SK-N-SH (cell line): ENCODE results near the gene ANKMY1.

Experiments used
- ELF1 ChIP-seq: IDR thresholded peaks from 2 replicates; pipeline ENCODE4 v1.4.0; 2012
- EZH2phosphoT487 ChIP-seq: fragments of 200-600 bp; sonication (generic); IDR thresholded peaks from 2 replicates; pipeline ENCODE4 v1.6.1; 2017; ENCODE audit warnings: low read depth, mixed run types, mild to moderate bottlenecking, antibody characterized with exemption, moderate library complexity, borderline replicate concordance
- GABPA ChIP-seq: IDR thresholded peaks from 2 replicates; pipeline ENCODE4 v1.4.0; 2012; ENCODE audit warnings: low read depth, mild to moderate bottlenecking
- JUND ChIP-seq: IDR thresholded peaks from 2 replicates; pipeline ENCODE4 v1.4.0; 2012
- MXI1 ChIP-seq: IDR thresholded peaks from 2 replicates; pipeline ENCODE4 v1.6.1; 2012; ENCODE audit warnings: mild to moderate bottlenecking, low read depth, low read length, improper control_type of control experiment
- NRF1 ChIP-seq: IDR thresholded peaks from 2 replicates; pipeline ENCODE4 v1.6.1; 2012; ENCODE audit warnings: low read depth, mild to moderate bottlenecking, low read length
- POLR2AphosphoS5 ChIP-seq: IDR thresholded peaks from 2 replicates; pipeline ENCODE4 v1.6.1; 2012; ENCODE audit warnings: low read depth, low read length
- RAD21 ChIP-seq: IDR thresholded peaks from 2 replicates; pipeline ENCODE4 v1.6.1; 2012; ENCODE audit warnings: mild to moderate bottlenecking, low read length
- RCOR1 ChIP-seq: fragments of 150-350 bp; IDR thresholded peaks from 2 replicates; pipeline ENCODE4 v1.6.1; 2017; ENCODE audit warnings: antibody characterized with exemption, low read length
- SMC3 ChIP-seq: IDR thresholded peaks from 2 replicates; pipeline ENCODE4 v1.6.1; 2012; ENCODE audit warnings: low read depth, low read length, improper control_type of control experiment
- TAF1 ChIP-seq: IDR thresholded peaks from 2 replicates; pipeline ENCODE4 v1.6.1; 2012; ENCODE audit warnings: low read depth, mild to moderate bottlenecking, low read length, moderate library complexity, borderline replicate concordance
- TF ChIP-seq, protein P1 (sequence below): fragments of 200-600 bp; sonication (generic); IDR thresholded peaks from 2 replicates; pipeline ENCODE4 v1.6.1; 2017; ENCODE audit warnings: antibody characterized with exemption, mild to moderate bottlenecking, moderate library complexity
- TF ChIP-seq, protein P2 (sequence below): IDR thresholded peaks from 2 replicates; pipeline ENCODE4 v1.4.0; 2012; ENCODE audit warnings: low read depth, borderline replicate concordance
- TF ChIP-seq, protein P3 (sequence below): IDR thresholded peaks from 2 replicates; pipeline ENCODE4 v1.6.1; 2012; ENCODE audit warnings: mild to moderate bottlenecking, low read depth, low read length, moderate library complexity

GRCh38 chr2:240501531-240501991, 56.2 kb downstream of the ANKMY1 start:
- no peak for TF ChIP-seq MXI1
- no peak for TF ChIP-seq GABPA
- TF ChIP-seq, protein P1, sequence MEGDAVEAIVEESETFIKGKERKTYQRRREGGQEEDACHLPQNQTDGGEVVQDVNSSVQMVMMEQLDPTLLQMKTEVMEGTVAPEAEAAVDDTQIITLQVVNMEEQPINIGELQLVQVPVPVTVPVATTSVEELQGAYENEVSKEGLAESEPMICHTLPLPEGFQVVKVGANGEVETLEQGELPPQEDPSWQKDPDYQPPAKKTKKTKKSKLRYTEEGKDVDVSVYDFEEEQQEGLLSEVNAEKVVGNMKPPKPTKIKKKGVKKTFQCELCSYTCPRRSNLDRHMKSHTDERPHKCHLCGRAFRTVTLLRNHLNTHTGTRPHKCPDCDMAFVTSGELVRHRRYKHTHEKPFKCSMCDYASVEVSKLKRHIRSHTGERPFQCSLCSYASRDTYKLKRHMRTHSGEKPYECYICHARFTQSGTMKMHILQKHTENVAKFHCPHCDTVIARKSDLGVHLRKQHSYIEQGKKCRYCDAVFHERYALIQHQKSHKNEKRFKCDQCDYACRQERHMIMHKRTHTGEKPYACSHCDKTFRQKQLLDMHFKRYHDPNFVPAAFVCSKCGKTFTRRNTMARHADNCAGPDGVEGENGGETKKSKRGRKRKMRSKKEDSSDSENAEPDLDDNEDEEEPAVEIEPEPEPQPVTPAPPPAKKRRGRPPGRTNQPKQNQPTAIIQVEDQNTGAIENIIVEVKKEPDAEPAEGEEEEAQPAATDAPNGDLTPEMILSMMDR, result no peak
- TF ChIP-seq EZH2phosphoT487, result no peak
- no peak for TF ChIP-seq SMC3
- no peak for TF ChIP-seq POLR2AphosphoS5
- TF ChIP-seq RAD21, result no peak
- no peak for TF ChIP-seq ELF1
- no peak for TF ChIP-seq JUND
- no peak for TF ChIP-seq TAF1
- TF ChIP-seq RCOR1, result no peak
- TF ChIP-seq, protein P2, sequence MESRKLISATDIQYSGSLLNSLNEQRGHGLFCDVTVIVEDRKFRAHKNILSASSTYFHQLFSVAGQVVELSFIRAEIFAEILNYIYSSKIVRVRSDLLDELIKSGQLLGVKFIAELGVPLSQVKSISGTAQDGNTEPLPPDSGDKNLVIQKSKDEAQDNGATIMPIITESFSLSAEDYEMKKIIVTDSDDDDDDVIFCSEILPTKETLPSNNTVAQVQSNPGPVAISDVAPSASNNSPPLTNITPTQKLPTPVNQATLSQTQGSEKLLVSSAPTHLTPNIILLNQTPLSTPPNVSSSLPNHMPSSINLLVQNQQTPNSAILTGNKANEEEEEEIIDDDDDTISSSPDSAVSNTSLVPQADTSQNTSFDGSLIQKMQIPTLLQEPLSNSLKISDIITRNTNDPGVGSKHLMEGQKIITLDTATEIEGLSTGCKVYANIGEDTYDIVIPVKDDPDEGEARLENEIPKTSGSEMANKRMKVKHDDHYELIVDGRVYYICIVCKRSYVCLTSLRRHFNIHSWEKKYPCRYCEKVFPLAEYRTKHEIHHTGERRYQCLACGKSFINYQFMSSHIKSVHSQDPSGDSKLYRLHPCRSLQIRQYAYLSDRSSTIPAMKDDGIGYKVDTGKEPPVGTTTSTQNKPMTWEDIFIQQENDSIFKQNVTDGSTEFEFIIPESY, result no peak
- TF ChIP-seq, protein P3, sequence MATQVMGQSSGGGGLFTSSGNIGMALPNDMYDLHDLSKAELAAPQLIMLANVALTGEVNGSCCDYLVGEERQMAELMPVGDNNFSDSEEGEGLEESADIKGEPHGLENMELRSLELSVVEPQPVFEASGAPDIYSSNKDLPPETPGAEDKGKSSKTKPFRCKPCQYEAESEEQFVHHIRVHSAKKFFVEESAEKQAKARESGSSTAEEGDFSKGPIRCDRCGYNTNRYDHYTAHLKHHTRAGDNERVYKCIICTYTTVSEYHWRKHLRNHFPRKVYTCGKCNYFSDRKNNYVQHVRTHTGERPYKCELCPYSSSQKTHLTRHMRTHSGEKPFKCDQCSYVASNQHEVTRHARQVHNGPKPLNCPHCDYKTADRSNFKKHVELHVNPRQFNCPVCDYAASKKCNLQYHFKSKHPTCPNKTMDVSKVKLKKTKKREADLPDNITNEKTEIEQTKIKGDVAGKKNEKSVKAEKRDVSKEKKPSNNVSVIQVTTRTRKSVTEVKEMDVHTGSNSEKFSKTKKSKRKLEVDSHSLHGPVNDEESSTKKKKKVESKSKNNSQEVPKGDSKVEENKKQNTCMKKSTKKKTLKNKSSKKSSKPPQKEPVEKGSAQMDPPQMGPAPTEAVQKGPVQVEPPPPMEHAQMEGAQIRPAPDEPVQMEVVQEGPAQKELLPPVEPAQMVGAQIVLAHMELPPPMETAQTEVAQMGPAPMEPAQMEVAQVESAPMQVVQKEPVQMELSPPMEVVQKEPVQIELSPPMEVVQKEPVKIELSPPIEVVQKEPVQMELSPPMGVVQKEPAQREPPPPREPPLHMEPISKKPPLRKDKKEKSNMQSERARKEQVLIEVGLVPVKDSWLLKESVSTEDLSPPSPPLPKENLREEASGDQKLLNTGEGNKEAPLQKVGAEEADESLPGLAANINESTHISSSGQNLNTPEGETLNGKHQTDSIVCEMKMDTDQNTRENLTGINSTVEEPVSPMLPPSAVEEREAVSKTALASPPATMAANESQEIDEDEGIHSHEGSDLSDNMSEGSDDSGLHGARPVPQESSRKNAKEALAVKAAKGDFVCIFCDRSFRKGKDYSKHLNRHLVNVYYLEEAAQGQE, result no peak
- no peak for TF ChIP-seq NRF1
